Stimulated activated CD4-positive, alpha-beta T cell treated with anti-CD3 and anti-CD28 coated beads, Interleukin-15, amount 100 ng/mL, for 24 hours (primary cell): ENCODE results near the gene MRI1.
A peak's percentile ranks its signal among the peaks of the same experiment; 100 is the strongest.

Experiments used
- DNase-seq: peaks from one replicate; pipeline ENCODE4 v3.0.0-alpha.2; 2020

MRI1 gene

DNA sequence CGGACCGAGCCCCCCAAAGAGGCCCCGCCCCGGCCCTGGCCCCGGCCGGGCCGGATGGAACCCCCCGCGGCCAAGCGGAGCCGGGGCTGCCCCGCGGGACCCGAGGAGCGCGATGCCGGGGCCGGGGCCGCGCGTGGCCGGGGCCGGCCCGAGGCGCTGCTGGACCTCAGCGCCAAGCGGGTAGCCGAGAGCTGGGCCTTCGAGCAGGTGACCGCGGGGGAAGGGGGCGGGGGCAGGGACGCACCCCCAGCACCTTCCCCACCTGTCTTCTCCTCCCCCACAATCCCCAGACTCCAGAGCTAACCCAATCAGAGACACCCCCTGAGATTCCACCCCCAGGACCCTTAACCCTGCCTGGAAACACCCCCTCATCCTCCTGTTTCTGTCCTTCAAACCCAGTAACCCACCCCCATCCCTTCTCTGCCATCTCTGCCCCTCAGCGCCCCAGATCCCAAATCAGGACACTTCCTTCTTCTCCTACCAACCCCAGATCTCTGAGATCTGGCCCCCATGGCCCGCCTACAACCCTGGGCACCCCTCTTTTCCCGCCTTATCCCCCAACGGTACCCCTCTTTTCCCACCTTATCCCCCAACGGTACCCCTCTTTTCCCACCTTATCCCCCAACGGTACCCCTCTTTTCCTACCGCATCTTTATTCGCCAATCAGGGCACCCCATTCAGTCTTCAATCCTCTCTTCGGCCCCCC is 31.4 kb downstream of the MRI1 start:
- DNase-seq, result no peak

DNA sequence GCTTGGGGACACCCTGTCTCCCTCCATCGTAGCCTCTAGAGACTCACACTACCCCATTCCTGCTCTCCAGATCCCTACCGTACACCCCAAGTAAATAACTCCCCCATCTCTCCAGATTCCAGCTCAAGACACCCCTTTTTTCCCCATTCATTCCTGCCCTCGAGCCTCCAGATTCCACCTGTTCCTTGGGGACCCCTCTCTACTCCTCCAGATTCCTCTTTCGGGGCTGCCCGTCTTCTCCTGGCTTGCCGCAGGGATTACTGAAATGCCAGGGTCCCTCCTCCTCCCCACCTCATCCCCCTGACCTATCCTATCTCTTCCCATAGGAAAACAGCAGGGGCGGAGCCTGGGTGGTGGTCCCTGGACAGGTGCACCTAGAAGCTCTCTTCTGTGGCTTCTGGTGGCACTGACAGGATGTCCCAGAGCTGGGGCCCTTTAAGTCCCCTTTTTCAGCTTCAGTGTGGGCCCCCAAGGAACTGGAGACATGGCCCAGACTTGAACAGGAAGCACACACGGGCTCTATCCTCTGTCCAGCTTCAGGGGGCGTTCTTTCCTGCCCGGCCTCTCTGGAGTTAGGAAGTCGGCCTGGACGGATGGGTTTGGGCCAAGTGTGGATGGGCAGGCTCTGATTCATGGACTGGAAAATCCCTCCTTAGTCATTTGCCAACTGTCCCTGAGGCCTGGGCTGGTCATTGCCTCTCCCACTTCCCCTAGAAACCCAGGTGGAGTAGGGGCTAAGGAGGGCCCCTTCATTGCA is 32.2 kb downstream of the MRI1 start:
- DNase-seq, result no peak

GRCh38 chr19:13797058-13797440 is 32.7 kb downstream of the MRI1 start:
- no peak for DNase-seq

DNA sequence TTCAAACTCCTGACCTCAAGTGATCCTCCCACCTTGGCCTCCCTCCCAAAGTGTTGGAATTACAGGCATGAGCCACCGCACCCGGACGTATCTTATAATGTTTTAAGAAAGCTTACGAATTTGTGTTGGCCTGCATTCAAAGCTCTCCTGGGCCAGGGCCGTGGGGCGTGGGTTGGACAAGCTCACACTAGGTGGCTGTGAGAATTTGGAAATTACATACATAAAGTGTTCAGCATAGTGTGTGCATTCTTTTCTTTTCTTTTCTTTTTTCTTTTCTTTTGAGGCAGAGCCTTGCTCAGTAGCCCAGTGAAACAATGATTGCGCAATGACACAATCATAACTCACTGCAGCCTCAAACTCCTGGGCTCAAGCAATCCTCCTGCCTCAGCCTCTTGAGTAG is 33.5 kb downstream of the MRI1 start:
- DNase-seq, result no peak

- no peak for DNase-seq
These were observed 35.3 kb downstream of the MRI1 start for GRCh38 chr19:13799669-13800068.

DNA sequence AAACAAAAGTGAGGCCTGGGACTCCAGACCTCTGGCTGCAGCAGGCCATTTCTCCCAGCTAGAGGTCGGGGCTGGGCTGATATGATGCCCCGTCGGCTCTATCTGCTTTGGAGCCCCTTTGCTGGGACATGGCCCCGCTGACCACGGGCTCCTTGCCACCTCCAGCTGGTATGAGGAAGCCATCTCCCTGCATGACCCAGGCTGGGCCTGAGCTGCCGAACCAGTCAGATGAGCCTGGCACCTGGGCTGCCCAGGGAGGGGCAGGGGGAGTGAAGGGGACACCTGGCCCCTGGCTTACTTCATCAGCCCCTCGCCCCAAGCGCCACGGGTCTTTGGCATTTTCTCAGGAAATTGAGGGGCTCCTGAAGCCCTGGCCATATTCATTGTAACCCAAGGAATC is 38.7 kb downstream of the MRI1 start:
- no peak for DNase-seq

- DNase-seq, result peak; percentile 33
These were observed 40.7 kb downstream of the MRI1 start for GRCh38 chr19:13804830-13805683.

GRCh38 chr19:13806728-13807127 is 42.4 kb downstream of the MRI1 start:
- no peak for DNase-seq

DNA sequence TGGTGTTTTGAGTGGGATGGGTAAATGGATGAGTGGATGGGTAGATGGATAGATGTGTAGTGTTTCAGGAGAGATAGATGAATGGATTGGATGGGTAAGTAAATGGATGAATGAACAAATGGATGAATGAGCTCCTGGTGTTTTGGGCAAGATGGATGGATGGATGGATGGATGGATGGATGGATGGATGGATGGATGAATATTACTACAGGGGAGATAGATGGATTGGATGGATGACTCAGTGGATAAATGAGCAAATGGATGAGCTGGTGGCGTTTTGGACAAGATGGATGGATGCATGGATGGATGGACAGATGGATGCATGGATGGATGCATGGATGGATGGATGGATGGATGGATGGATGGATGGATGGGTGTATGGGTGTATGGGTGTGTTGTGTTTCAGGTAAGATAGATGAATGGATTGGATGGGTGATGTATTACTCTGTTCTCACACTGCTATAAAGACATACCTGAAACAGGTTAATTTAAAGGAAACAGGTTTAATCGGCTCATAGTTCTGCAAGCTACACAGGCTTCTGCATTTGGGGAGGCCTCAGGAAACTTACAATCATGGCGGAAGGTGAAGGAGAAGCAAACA is 43.2 kb downstream of the MRI1 start:
- DNase-seq, result no peak

- no peak for DNase-seq
These were observed 44.5 kb downstream of the MRI1 start for GRCh38 chr19:13808856-13809255.

GRCh38 chr19:13812544-13812943 is 48.2 kb downstream of the MRI1 start:
- no peak for DNase-seq

- no peak for DNase-seq
These were observed 48.8 kb downstream of the MRI1 start for GRCh38 chr19:13813147-13813546.

DNA sequence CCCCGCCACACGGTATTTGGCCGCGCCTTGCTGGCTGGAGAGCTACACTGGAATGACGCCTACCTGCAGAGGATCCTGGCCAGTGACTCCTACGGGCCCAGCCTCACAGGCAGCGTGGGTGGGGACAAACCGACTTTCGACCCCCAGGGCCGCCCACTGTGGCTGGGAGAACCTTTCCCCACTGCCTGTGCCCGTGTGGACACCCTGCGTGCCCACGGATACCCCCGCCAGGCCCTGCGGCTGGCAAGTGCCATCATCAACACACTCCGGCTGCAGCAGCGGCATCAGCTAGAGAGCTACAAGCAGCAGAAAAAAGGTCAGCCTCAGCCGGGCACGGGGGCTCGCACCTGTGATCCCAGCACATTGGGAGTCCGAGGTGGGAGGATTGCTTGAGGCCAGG is 50.2 kb downstream of the MRI1 start:
- no peak for DNase-seq

- DNase-seq, result peak; percentile 39
These were observed 52.8 kb downstream of the MRI1 start for GRCh38 chr19:13817018-13817614.

- peak; percentile 50 for DNase-seq
These were observed 53.5 kb downstream of the MRI1 start for GRCh38 chr19:13817615-13818371.

GRCh38 chr19:13819238-13819637 is 54.9 kb downstream of the MRI1 start:
- DNase-seq, result no peak

DNA sequence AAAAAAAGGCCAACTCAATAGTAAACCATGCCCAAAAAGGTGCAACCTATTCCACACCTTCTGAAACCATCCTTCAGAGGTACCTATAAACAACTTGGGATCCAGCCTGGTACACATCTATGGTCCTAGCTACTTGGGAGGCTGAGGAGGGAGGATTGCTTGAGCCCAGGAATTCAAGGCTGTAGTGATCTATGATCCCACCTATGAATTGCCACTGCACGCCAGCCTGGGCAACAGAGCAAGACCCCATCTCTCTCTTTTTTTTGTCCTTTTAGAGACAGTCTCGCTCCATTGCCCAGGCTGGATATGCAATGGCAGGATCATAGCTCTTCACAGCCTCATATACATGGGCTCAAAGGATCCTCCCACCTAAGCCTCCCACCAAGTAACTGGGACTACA is 57.0 kb downstream of the MRI1 start:
- DNase-seq, result no peak

- no peak for DNase-seq
These were observed 58.9 kb downstream of the MRI1 start for GRCh38 chr19:13823256-13823655.
